Astrocyte (in vitro differentiated cells and primary cell): ENCODE measurements around the gene FMN1. TPM values are rescaled to one million over a fixed set of nuclear protein-coding genes. Genes with fewer than 3 reads are reported as not detected.
A peak's percentile ranks its signal among the peaks of the same experiment; 100 is the strongest.

Source experiments
- DNase-seq: peaks from one replicate; pipeline ENCODE4 v3.0.0-alpha.2; 2010; ENCODE audit warnings: low read depth
- FAIRE-seq: peaks from 2 replicates; lab custom pipeline; 2011; peaks lifted over from hg19 to GRCh38; lab: Jason Lieb, UNC
- H2AFZ ChIP-seq: 2 replicates; pipeline ENCODE4 v1.6.0; 2012; ENCODE audit warnings: low read depth, low read length, inconsistent platforms
- H3K27ac ChIP-seq: 2 replicates; pipeline ENCODE4 v1.5.1; 2011; ENCODE audit warnings: low read depth, low read length, inconsistent platforms
- H3K27me3 ChIP-seq: 2 replicates; pipeline ENCODE4 v1.6.0; 2011; ENCODE audit warnings: low read length, inconsistent platforms; ENCODE audit not compliant: insufficient read depth
- H3K36me3 ChIP-seq: 2 replicates; pipeline ENCODE4 v1.5.1; 2011; ENCODE audit warnings: low read length, inconsistent platforms; ENCODE audit not compliant: insufficient read depth
- H3K4me1 ChIP-seq: 2 replicates; pipeline ENCODE4 v1.5.1; 2011; ENCODE audit warnings: low read length, inconsistent platforms; ENCODE audit not compliant: insufficient read depth
- H3K4me2 ChIP-seq: 2 replicates; pipeline ENCODE4 v1.6.0; 2012; ENCODE audit warnings: low read length, inconsistent platforms
- H3K4me3 ChIP-seq: 2 replicates; pipeline ENCODE4 v1.5.1; 2011; ENCODE audit warnings: low read depth, mild to moderate bottlenecking, low read length, inconsistent platforms; ENCODE audit not compliant: insufficient read depth
- H3K79me2 ChIP-seq: 2 replicates; pipeline ENCODE4 v1.6.0; 2012; ENCODE audit warnings: mild to moderate bottlenecking, low read length, inconsistent platforms; ENCODE audit not compliant: insufficient read depth
- H3K9ac ChIP-seq: 2 replicates; pipeline ENCODE4 v1.6.0; 2012; ENCODE audit warnings: mild to moderate bottlenecking, low read length, inconsistent platforms
- H3K9me3 ChIP-seq: 2 replicates; pipeline ENCODE4 v1.5.1; 2012; ENCODE audit warnings: low read depth, mild to moderate bottlenecking, low read length, inconsistent platforms; ENCODE audit not compliant: insufficient read depth
- H4K20me1 ChIP-seq: 2 replicates; pipeline ENCODE4 v1.6.0; 2012; ENCODE audit warnings: low read length, inconsistent platforms; ENCODE audit not compliant: insufficient read depth
- H3K27ac Mint-ChIP-seq: one replicate; pipeline ENCODE4 v1.8.0; 2021; ENCODE audit warnings: mild to moderate bottlenecking, mixed read lengths; ENCODE audit not compliant: unreplicated experiment
- H3K27me3 Mint-ChIP-seq: one replicate; pipeline ENCODE4 v1.8.0; 2021; ENCODE audit warnings: low read depth, mixed read lengths; ENCODE audit not compliant: unreplicated experiment
- H3K36me3 Mint-ChIP-seq: one replicate; pipeline ENCODE4 v1.8.0; 2021; ENCODE audit warnings: low read depth, mixed read lengths; ENCODE audit not compliant: unreplicated experiment
- H3K4me1 Mint-ChIP-seq: one replicate; pipeline ENCODE4 v1.8.0; 2021; ENCODE audit warnings: low read depth, mixed read lengths; ENCODE audit not compliant: unreplicated experiment
- H3K4me3 Mint-ChIP-seq: one replicate; pipeline ENCODE4 v1.8.0; 2021; ENCODE audit warnings: mild to moderate bottlenecking, moderate library complexity, mixed read lengths; ENCODE audit not compliant: unreplicated experiment
- H3K9me3 Mint-ChIP-seq: one replicate; pipeline ENCODE4 v1.8.0; 2021; ENCODE audit warnings: mild to moderate bottlenecking, mixed read lengths; ENCODE audit not compliant: unreplicated experiment
- EZH2 ChIP-seq: IDR thresholded peaks from 2 replicates; pipeline ENCODE4 v1.6.1; 2012; ENCODE audit warnings: mild to moderate bottlenecking, low read length, inconsistent platforms; ENCODE audit not compliant: insufficient read depth
- total RNA-seq: library from RNA; stranded (reverse); gene quantifications from 2 replicates; pipeline ENCODE4 v1.2.1, GENCODE V29; 2021
- TF ChIP-seq, protein P1 (sequence below): IDR thresholded peaks from 2 replicates; pipeline ENCODE4 v1.5.1; 2011; ENCODE audit warnings: low read depth, mild to moderate bottlenecking, inconsistent platforms, low read length, moderate library complexity; ENCODE audit not compliant: insufficient read depth

The FMN1 gene
- total RNA-seq, 1 donor from 2014 or later, result 5.3 TPM

DNA sequence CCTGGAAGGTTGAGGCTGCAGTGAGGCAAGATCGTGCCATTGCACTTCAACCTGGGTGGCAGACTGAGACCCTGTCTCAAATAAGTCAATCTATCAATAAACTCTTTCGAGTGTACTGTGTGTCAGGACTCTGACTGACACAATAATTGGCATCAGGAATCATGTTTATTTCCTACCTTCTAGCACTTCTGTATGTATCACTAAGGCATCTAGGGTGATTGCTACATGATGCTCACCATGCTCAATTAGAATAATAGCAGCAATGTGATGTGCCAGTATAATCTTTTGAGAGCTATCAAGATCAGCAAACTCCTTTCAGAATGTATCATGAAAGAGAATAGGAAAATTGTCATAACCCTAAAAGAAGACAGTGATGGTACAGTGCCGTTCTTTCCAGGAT is 95.3 kb downstream of the FMN1 start:
- Histone ChIP-seq H3K36me3 (no peaks in the 10 kb centered on the region), H3K79me2 (no peaks in the 10 kb centered on the region), H3K4me1 (peaks cover 19% of the 10 kb centered on the region), H3K9me3 (no peaks in the 10 kb centered on the region), H4K20me1 (no peaks in the 10 kb centered on the region), H2AFZ (no peak overlapping the region), H3K4me2 (no peak overlapping the region), H3K9ac (no peak overlapping the region), H3K27me3 (no peaks in the 10 kb centered on the region), H3K4me3 (no peak overlapping the region), H3K27ac (no peak overlapping the region)
- Mint-ChIP-seq H3K36me3 (no peaks in the 10 kb centered on the region), H3K4me3 (no peak overlapping the region), H3K27me3 (no peaks in the 10 kb centered on the region), H3K27ac (peak overlapping the region; percentile 84), H3K4me1 (peaks cover 39% of the 10 kb centered on the region), H3K9me3 (no peaks in the 10 kb centered on the region)
- TF ChIP-seq EZH2, result no peak
- TF ChIP-seq, protein P1, sequence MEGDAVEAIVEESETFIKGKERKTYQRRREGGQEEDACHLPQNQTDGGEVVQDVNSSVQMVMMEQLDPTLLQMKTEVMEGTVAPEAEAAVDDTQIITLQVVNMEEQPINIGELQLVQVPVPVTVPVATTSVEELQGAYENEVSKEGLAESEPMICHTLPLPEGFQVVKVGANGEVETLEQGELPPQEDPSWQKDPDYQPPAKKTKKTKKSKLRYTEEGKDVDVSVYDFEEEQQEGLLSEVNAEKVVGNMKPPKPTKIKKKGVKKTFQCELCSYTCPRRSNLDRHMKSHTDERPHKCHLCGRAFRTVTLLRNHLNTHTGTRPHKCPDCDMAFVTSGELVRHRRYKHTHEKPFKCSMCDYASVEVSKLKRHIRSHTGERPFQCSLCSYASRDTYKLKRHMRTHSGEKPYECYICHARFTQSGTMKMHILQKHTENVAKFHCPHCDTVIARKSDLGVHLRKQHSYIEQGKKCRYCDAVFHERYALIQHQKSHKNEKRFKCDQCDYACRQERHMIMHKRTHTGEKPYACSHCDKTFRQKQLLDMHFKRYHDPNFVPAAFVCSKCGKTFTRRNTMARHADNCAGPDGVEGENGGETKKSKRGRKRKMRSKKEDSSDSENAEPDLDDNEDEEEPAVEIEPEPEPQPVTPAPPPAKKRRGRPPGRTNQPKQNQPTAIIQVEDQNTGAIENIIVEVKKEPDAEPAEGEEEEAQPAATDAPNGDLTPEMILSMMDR, result no peak
- FAIRE-seq, result peak; percentile 17
- DNase-seq, result no peak

DNA sequence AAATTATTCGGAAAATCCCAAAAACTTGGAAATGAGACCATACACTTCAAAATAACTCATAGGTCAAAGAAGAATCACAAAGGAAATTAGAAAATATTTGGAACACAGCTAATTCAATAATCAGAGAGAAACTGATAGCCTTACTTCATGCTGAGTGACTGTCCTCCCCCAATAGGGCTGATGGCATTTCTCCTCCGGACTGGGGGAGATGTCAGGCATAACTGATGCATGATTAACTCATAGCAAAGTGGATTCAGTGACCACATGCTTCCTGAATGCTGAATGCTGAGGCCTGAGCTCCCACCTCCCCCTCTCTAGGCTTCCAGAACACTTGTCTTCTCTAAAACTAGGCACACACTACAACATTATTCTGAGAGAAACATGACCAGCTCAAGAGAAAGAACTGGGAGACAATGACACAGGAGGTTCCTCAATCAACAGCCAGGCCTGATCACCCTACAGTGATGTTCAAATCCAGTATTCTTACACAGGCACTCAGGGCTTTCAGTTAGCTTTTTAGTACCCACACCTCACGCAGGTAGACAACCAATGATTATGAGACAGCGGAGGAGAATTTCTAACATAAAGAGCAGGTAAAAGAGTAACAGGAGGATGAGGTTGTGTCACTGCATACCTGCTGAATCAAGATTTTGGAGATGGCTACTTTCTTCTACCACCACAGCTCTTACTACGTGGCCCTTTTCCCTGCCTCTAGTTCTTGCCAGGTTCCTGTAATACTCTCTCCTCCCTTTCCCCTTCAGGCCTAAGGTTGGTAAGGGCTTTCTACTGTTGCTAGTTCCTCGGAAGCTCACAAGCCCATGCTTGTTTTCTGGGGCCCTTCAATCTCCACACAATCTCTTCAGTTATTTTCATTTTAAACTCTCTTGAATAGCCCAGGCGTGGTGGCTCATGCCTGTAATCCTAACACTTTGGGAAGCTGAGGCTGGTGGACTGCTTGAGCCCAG is 96.1 kb downstream of the FMN1 start:
- TF ChIP-seq, protein P1, result no peak
- no peak for TF ChIP-seq EZH2
- no peaks in the 10 kb centered on the region for H3K9me3 Mint-ChIP-seq
- no peaks in the 10 kb centered on the region for H3K79me2 ChIP-seq
- H3K4me3 ChIP-seq, result no peak overlapping the region
- H3K27ac ChIP-seq, result peak overlapping the region; percentile 76
- H2AFZ ChIP-seq, result no peak overlapping the region
- no peaks in the 10 kb centered on the region for H3K27me3 ChIP-seq
- H3K27me3 Mint-ChIP-seq, result no peaks in the 10 kb centered on the region
- peak overlapping the region; percentile 76 for H3K4me2 ChIP-seq
- H3K27ac Mint-ChIP-seq, result peak overlapping the region; percentile 84
- peak overlapping the region; percentile 58 for H3K4me3 Mint-ChIP-seq
- H3K4me1 Mint-ChIP-seq, result peaks cover 42% of the 10 kb centered on the region
- H4K20me1 ChIP-seq, result no peaks in the 10 kb centered on the region
- H3K36me3 Mint-ChIP-seq, result no peaks in the 10 kb centered on the region
- peak; percentile 84 for DNase-seq
- no peaks in the 10 kb centered on the region for H3K36me3 ChIP-seq
- no peaks in the 10 kb centered on the region for H3K9me3 ChIP-seq
- H3K9ac ChIP-seq, result peak overlapping the region; percentile 38
- peak; percentile 93 for FAIRE-seq
- H3K4me1 ChIP-seq, result peaks cover 22% of the 10 kb centered on the region

DNA sequence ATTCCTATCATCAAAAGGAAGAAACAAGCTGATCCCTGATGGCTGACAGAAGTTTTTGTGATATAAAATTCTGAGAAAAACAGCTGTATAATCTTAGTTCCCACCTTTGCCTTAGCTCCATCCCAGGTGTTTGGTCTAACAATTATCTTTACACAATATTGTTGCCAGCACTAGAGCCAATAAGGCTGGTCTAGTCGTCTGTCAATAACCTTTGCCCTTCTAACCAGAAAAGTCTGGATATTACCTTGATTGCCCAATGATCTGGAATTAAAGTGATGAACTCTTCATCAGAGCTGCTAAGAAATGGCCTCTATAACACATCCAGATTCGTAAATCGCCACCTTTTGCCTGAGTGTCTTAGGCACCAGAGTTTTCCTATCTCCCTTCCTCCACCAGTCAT is 98.4 kb downstream of the FMN1 start:
- no peak for DNase-seq
- H3K79me2 ChIP-seq, result no peaks in the 10 kb centered on the region
- peak; percentile 59 for FAIRE-seq
- H3K9me3 ChIP-seq, result no peaks in the 10 kb centered on the region
- peaks cover 50% of the 10 kb centered on the region for H3K4me1 Mint-ChIP-seq
- no peak for TF ChIP-seq EZH2
- TF ChIP-seq, protein P1, result no peak
- no peaks in the 10 kb centered on the region for H3K36me3 Mint-ChIP-seq
- H3K4me3 ChIP-seq, result no peak overlapping the region
- peaks cover 22% of the 10 kb centered on the region for H3K4me1 ChIP-seq
- no peaks in the 10 kb centered on the region for H3K27me3 ChIP-seq
- H3K36me3 ChIP-seq, result no peaks in the 10 kb centered on the region
- no peak overlapping the region for H3K27ac Mint-ChIP-seq
- no peak overlapping the region for H3K9ac ChIP-seq
- no peaks in the 10 kb centered on the region for H4K20me1 ChIP-seq
- H3K9me3 Mint-ChIP-seq, result no peaks in the 10 kb centered on the region
- H2AFZ ChIP-seq, result no peak overlapping the region
- no peaks in the 10 kb centered on the region for H3K27me3 Mint-ChIP-seq
- no peak overlapping the region for H3K27ac ChIP-seq
- H3K4me3 Mint-ChIP-seq, result no peak overlapping the region
- no peak overlapping the region for H3K4me2 ChIP-seq
